ENCODE results near the gene SLC27A4. TPM values are rescaled to one million over a fixed set of nuclear protein-coding genes. Genes with fewer than 3 reads are reported as not detected.

The SLC27A4 gene
- total RNA-seq, 4 donors from 2014 or later: 36.6 to 110 (median 72.2) TPM

- Histone ChIP-seq H3K27me3 (no peaks in the 10 kb centered on the region), H3K4me1 (peaks cover 0 to 13% (median 0%) of the 10 kb centered on the region in 3 donors), H3K27ac (no peak overlapping the region), H3K4me3 (no peak overlapping the region), H3K36me3 (peaks cover 28 to 100% (median 47%) of the 10 kb centered on the region in 3 donors), H3K9me3 (no peaks in the 10 kb centered on the region)
- TF ChIP-seq POLR2A (IDR thresholded peaks at IDR 0.05) (no peak), CTCF (IDR thresholded peaks at IDR 0.05) (no peak)
- intact Hi-C loops (cut with DNase I): no loop called here
- no peak for DNase-seq
- 78 to 90% methylated on average over 7 to 9 of the region's 10 CpGs for WGBS, 2 donors
Observed at GRCh38 chr9:128388150-128388549, 47.8 kb downstream of the SLC27A4 start.

DNA sequence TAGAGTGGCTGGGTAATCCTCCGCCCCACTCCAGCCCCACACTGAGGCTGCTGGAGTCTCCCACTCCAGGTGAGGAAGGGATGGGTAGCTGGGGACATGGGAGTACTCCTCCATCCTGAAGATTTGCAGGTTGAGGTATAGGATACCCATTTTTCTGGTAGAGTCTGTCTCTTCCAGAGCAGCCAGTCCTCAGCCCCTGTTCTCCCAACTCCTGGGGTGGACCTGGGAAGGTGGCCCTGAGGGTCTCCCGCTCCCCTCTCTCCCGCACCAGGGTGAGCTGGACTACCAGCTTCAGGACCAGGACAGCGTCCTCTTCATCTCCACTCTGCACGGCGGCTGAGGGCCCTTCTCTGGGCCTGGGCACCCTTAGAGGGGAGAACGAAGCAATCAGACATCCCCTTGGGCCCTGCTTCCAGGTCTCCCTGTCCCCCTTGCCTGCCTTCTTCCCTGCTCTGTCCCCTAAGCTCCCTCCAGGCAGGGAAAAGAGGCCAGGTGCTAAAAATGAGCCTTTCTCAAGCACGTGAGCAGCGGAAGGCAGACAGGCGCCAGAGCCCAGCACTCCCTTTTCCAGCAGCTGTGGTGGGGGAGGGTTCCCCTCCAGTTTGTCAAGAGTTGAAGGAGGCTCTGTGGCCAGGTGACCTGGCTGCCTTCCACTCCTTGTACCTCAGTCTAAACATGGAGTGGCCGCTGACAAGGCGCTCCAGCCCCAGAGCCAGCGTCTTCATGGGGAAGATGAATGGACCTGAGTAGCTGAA, 49.2 kb downstream of the SLC27A4 start:
- 88 to 100% methylated on average over 1 to 4 of the region's 13 CpGs for WGBS, 2 donors

DNA sequence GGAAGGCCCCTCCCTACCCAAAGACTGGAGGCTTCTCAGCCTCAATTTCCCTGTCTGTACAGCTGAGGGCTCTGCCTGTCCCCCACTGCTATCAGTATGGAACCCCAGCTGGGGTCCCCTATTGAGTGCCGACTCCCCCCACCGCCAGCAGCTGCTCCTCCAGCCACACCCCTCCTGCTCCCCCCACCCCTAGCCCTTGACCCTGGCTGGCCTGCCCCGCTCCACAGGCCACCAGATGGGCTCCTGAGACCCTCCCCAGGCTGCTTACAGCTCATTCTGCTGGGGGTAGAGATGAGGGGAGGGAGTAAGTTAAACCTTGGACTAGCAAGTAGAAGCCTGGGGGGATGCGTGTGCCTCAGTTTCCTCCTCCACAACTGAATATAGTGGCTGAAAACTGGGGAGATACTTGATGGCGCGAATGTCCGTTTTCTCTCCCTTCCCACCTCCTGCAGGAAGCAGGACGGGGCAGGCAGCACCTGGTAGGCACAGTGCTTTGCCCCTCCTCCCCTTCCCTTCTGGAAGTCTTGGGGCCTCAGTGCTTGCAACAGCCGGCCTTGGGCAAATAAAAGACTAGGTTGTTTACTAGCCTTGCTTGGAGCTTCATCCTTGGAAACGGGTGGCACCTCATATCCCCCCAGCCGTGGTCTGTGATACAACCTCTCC, 50.0 kb downstream of the SLC27A4 start:
- Histone ChIP-seq H3K9me3 (no peaks in the 10 kb centered on the region), H3K27ac (no peak overlapping the region), H3K36me3 (peaks cover 28 to 83% (median 41%) of the 10 kb centered on the region in 3 donors), H3K4me3 (no peak overlapping the region), H3K4me1 (no peaks in the 10 kb centered on the region), H3K27me3 (no peaks in the 10 kb centered on the region)
- TF ChIP-seq POLR2A (IDR thresholded peaks at IDR 0.05): no peak
- TF ChIP-seq CTCF (IDR thresholded peaks at IDR 0.05): no peak
- WGBS, 2 donors: 83 to 91% methylated on average over 7 to 9 of the region's 11 CpGs
- intact Hi-C loops (cut with DNase I): no loop called here
- DNase-seq: no peak

More for the DNA sequence above, 49.2 kb downstream of the SLC27A4 start:
- H3K36me3 ChIP-seq: peaks cover 28 to 90% (median 41%) of the 10 kb centered on the region in 3 donors
- no peak for TF ChIP-seq POLR2A (IDR thresholded peaks at IDR 0.05)
- no peak for TF ChIP-seq CTCF (IDR thresholded peaks at IDR 0.05)
- no peaks in the 10 kb centered on the region for H3K4me1 ChIP-seq
- H3K27ac ChIP-seq: no peak overlapping the region
- intact Hi-C loops (cut with DNase I): no loop called here
- H3K27me3 ChIP-seq: no peaks in the 10 kb centered on the region
- H3K4me3 ChIP-seq: no peak overlapping the region
- no peak for DNase-seq
- no peaks in the 10 kb centered on the region for H3K9me3 ChIP-seq

DNA sequence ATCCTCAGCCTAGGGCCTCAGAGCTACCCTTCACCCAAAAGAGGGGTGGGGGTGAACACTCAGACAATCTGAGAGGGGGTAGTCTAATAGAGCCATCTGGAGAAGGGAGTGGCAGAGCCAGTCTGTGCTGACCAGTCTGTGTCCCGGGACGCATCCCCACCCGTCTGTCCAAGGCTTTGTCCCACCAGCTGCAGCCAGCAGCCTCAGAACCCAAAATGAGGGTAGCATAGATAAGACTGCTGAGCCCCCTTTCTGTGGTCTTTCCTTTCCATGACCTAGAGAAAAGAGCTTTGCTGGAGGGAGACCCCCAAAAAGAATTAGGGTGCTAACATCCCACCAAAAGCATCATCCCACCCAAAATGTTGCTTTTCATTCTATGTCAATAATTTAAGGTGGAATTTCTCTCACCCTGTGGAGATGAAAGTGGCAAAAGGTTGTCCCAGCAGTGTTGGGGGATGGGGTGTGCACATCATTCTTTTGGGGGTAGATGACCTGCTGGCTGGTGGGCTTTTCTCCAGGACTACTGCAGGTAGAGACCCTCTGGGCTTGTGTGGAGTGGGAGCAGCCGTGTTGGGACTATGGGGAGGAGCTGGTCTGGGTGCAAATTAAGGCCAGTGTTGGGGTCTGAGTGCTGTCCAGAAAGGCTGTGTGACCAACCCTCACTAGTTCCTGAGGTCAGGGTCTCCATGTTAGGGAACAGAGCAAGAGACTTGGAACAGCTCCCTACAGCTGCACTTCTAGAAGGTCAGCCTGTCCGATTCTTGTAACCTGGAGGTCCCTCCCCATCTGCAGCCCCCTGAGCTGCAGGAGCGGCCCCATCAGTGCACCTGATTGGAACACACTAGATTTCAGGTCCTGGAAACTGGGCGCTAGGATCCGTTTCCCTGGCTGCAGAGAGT, 50.7 kb downstream of the SLC27A4 start:
- DNase-seq: no peak
- Histone ChIP-seq H3K27ac (no peak overlapping the region), H3K27me3 (peaks cover 0 to 5% (median 0%) of the 10 kb centered on the region in 4 donors), H3K4me3 (no peak overlapping the region), H3K4me1 (no peaks in the 10 kb centered on the region), H3K36me3 (peaks cover 28 to 75% (median 41%) of the 10 kb centered on the region in 3 donors), H3K9me3 (no peaks in the 10 kb centered on the region)
- intact Hi-C loops (cut with DNase I): no loop called here
- TF ChIP-seq POLR2A (IDR thresholded peaks at IDR 0.05) (no peak), CTCF (IDR thresholded peaks at IDR 0.05) (no peak)
- 91 to 100% methylated on average over 3 to 5 of the region's 8 CpGs for WGBS, 2 donors
